Neural progenitor cell (in vitro differentiated cells): ENCODE measurements around the gene RGS3. TPM values are rescaled to one million over a fixed set of nuclear protein-coding genes. Genes with fewer than 3 reads are reported as not detected.
"Not testable (repeated sequence)": the region's sequence is repeated elsewhere in the genome, so short reads cannot be mapped to it uniquely, and the experiment has no call there.

Source experiments
- DNase-seq: peaks from one replicate; pipeline ENCODE4 v3.0.0-alpha.2; 2016; ENCODE audit warnings: low spot score
- H2AFZ ChIP-seq: fragments of 200-600 bp; sonication (generic); replicated peaks from 2 replicates; pipeline ENCODE4 v1.6.1; 2016; ENCODE audit warnings: antibody characterized with exemption
- H3F3A ChIP-seq: fragments of 200-600 bp; sonication (generic); 2 replicates; pipeline ENCODE4 v1.6.1; 2016; ENCODE audit warnings: antibody characterized with exemption, low read depth
- H3K27ac ChIP-seq: fragments of 200-600 bp; sonication (generic); 2 replicates; pipeline ENCODE4 v1.5.1; 2016; ENCODE audit warnings: mild to moderate bottlenecking
- H3K27me3 ChIP-seq: fragments of 200-600 bp; sonication (generic); 2 replicates; pipeline ENCODE4 v1.6.1; 2016; ENCODE audit warnings: mild to moderate bottlenecking, moderate library complexity
- H3K36me3 ChIP-seq: fragments of 200-600 bp; sonication (generic); 2 replicates; pipeline ENCODE4 v1.5.1; 2016
- H3K4me1 ChIP-seq: fragments of 200-600 bp; sonication (generic); 2 replicates; pipeline ENCODE4 v1.6.1; 2016; ENCODE audit warnings: mixed run types
- H3K4me2 ChIP-seq: fragments of 200-600 bp; sonication (generic); 2 replicates; pipeline ENCODE4 v1.6.1; 2016
- H3K4me3 ChIP-seq: fragments of 200-600 bp; sonication (generic); 2 replicates; pipeline ENCODE4 v1.5.1; 2016
- H3K79me2 ChIP-seq: fragments of 200-600 bp; sonication (generic); 2 replicates; pipeline ENCODE4 v1.6.1; 2016; ENCODE audit warnings: low read depth
- H3K9ac ChIP-seq: fragments of 200-600 bp; sonication (generic); 2 replicates; pipeline ENCODE4 v1.6.1; 2016
- H3K9me3 ChIP-seq: fragments of 200-600 bp; sonication (generic); 2 replicates; pipeline ENCODE4 v1.5.1; 2016; ENCODE audit warnings: low read depth
- H4K20me1 ChIP-seq: fragments of 200-600 bp; sonication (generic); 2 replicates; pipeline ENCODE4 v1.6.1; 2016; ENCODE audit warnings: low read depth
- H3K27ac Mint-ChIP-seq: 3 replicates; pipeline ENCODE4 v1.8.0; 2021; ENCODE audit warnings: mixed read lengths
- H3K27me3 Mint-ChIP-seq: 2 replicates; pipeline ENCODE4 v1.8.0; 2022; ENCODE audit warnings: low read depth, mild to moderate bottlenecking, inconsistent platforms, moderate library complexity, mixed read lengths; ENCODE audit not compliant: insufficient read depth
- H3K36me3 Mint-ChIP-seq: 3 replicates; pipeline ENCODE4 v1.8.0; 2021; ENCODE audit warnings: mixed read lengths
- H3K4me1 Mint-ChIP-seq: 3 replicates; pipeline ENCODE4 v1.8.0; 2021; ENCODE audit warnings: mixed read lengths
- H3K4me3 Mint-ChIP-seq: 3 replicates; pipeline ENCODE4 v1.8.0; 2021; ENCODE audit warnings: mild to moderate bottlenecking, moderate library complexity, mixed read lengths
- H3K9me3 Mint-ChIP-seq: 3 replicates; pipeline ENCODE4 v1.8.0; 2020; ENCODE audit warnings: mixed read lengths
- CTCF ChIP-seq: fragments of 200-600 bp; sonication (generic); IDR thresholded peaks from 2 replicates; pipeline ENCODE4 v1.5.1; 2017; ENCODE audit warnings: antibody characterized with exemption, mild to moderate bottlenecking
- EZH2 ChIP-seq: fragments of 200-600 bp; sonication (generic); IDR thresholded peaks from 2 replicates; pipeline ENCODE4 v1.6.1; 2017; ENCODE audit warnings: antibody characterized with exemption, mild to moderate bottlenecking, moderate library complexity
- EZH2phosphoT487 ChIP-seq: fragments of 200-600 bp; sonication (generic); IDR thresholded peaks from 2 replicates; pipeline ENCODE4 v1.6.1; 2017; ENCODE audit warnings: antibody characterized with exemption
- total RNA-seq: library from RNA; depleted of rRNA; stranded (reverse); fragments of >200 nt; gene quantifications from 2 replicates; pipeline ENCODE4 v1.2.3, GENCODE V29; 2015; ENCODE audit warnings: low replicate concordance

The RGS3 gene
- total RNA-seq, 1 donor from 2014 or later = 30.3 TPM

- no peak overlapping the region for H3K27ac Mint-ChIP-seq
- Histone ChIP-seq H2AFZ (no peak overlapping the region), H3F3A (no peaks in the 10 kb centered on the region), H4K20me1 (no peaks in the 10 kb centered on the region), H3K4me3 (no peak overlapping the region), H3K27ac (no peak overlapping the region), H3K27me3 (no peaks in the 10 kb centered on the region), H3K4me1 (peaks cover 10% of the 10 kb centered on the region), H3K9ac (no peak overlapping the region), H3K79me2 (no peaks in the 10 kb centered on the region), H3K4me2 (no peak overlapping the region), H3K9me3 (no peaks in the 10 kb centered on the region), H3K36me3 (no peaks in the 10 kb centered on the region)
- H3K36me3 Mint-ChIP-seq = no peaks in the 10 kb centered on the region
- peaks cover 6% of the 10 kb centered on the region for H3K27me3 Mint-ChIP-seq
- no peak for DNase-seq
- peaks cover 39% of the 10 kb centered on the region for H3K4me1 Mint-ChIP-seq
- TF ChIP-seq EZH2phosphoT487 = no peak
- H3K9me3 Mint-ChIP-seq = no peaks in the 10 kb centered on the region
- no peak overlapping the region for H3K4me3 Mint-ChIP-seq
These were observed 173.2 kb downstream of the RGS3 start for GRCh38 chr9:113636693-113637092.

GRCh38 chr9:113638490-113638889 is 175.0 kb downstream of the RGS3 start:
- Histone ChIP-seq H3K4me3 (no peak overlapping the region), H3K9me3 (no peaks in the 10 kb centered on the region), H3K79me2 (no peaks in the 10 kb centered on the region), H2AFZ (no peak overlapping the region), H3K4me2 (no peak overlapping the region), H4K20me1 (no peaks in the 10 kb centered on the region), H3K9ac (no peak overlapping the region), H3F3A (no peaks in the 10 kb centered on the region), H3K4me1 (peaks cover 10% of the 10 kb centered on the region), H3K36me3 (no peaks in the 10 kb centered on the region), H3K27ac (no peak overlapping the region), H3K27me3 (peaks cover 4% of the 10 kb centered on the region)
- H3K4me1 Mint-ChIP-seq = peaks cover 25% of the 10 kb centered on the region
- H3K27ac Mint-ChIP-seq = no peak overlapping the region
- no peaks in the 10 kb centered on the region for H3K27me3 Mint-ChIP-seq
- DNase-seq = no peak
- no peaks in the 10 kb centered on the region for H3K36me3 Mint-ChIP-seq
- no peaks in the 10 kb centered on the region for H3K9me3 Mint-ChIP-seq
- H3K4me3 Mint-ChIP-seq = no peak overlapping the region
- no peak for TF ChIP-seq EZH2
- TF ChIP-seq EZH2phosphoT487 = no peak
- no peak for TF ChIP-seq CTCF

- Mint-ChIP-seq H3K27ac (no peak overlapping the region), H3K4me1 (peaks cover 23% of the 10 kb centered on the region), H3K9me3 (no peaks in the 10 kb centered on the region), H3K36me3 (no peaks in the 10 kb centered on the region), H3K27me3 (no peaks in the 10 kb centered on the region), H3K4me3 (no peak overlapping the region)
- no peaks in the 10 kb centered on the region for H4K20me1 ChIP-seq
- H2AFZ ChIP-seq = no peak overlapping the region
- TF ChIP-seq EZH2phosphoT487 (no peak), EZH2 (no peak), CTCF (no peak)
- DNase-seq = no peak
- peaks cover 10% of the 10 kb centered on the region for H3K4me1 ChIP-seq
- no peak overlapping the region for H3K4me2 ChIP-seq
- H3K9me3 ChIP-seq = no peaks in the 10 kb centered on the region
- no peak overlapping the region for H3K27ac ChIP-seq
- H3K27me3 ChIP-seq = peaks cover 4% of the 10 kb centered on the region
- no peaks in the 10 kb centered on the region for H3K36me3 ChIP-seq
- no peak overlapping the region for H3K4me3 ChIP-seq
- H3K79me2 ChIP-seq = no peaks in the 10 kb centered on the region
- H3K9ac ChIP-seq = no peak overlapping the region
- H3F3A ChIP-seq = no peaks in the 10 kb centered on the region
These were observed 175.4 kb downstream of the RGS3 start for GRCh38 chr9:113638897-113639296.

- H3K36me3 Mint-ChIP-seq, H3K4me2 ChIP-seq, H2AFZ ChIP-seq, H3K9me3 ChIP-seq, H3K27ac ChIP-seq, DNase-seq, H3K4me1 ChIP-seq, H3K36me3 ChIP-seq, H3F3A ChIP-seq, H3K4me3 Mint-ChIP-seq, H3K27me3 Mint-ChIP-seq, H3K27ac Mint-ChIP-seq, H3K9me3 Mint-ChIP-seq, H3K79me2 ChIP-seq, H3K27me3 ChIP-seq, H3K4me3 ChIP-seq, H4K20me1 ChIP-seq, H3K9ac ChIP-seq: not testable (repeated sequence)
- H3K4me1 Mint-ChIP-seq = peaks cover 19% of the 10 kb centered on the region
These were observed 176.0 kb downstream of the RGS3 start for GRCh38 chr9:113639411-113639970.
